ENCODE measurements around the gene EMC8. TPM values are rescaled to one million over a fixed set of nuclear protein-coding genes. Genes with fewer than 3 reads are reported as not detected.

EMC8 gene
- total RNA-seq, 1 donor from 2014 or later = 21.9 TPM

GRCh38 chr16:85798283-85798776, 1.0 kb downstream of the EMC8 start:
- DNase-seq = no peak
- Histone ChIP-seq H3K4me1 (peaks cover 35% of the 10 kb centered on the region), H3K36me3 (peaks cover 53% of the 10 kb centered on the region), H3K27ac (peak overlapping the region; percentile 96), H3K27me3 (ENCODE audit: low read depth) (no peaks in the 10 kb centered on the region), H3K4me3 (peak overlapping the region; percentile 98), H3K9me3 (no peaks in the 10 kb centered on the region)
- intact Hi-C loops (cut with DNase I) = no loop called here
- TF ChIP-seq CTCF (IDR thresholded peaks at IDR 0.05) = no peak
- ATAC-seq = no peak

GRCh38 chr16:85796599-85796998, 2.7 kb downstream of the EMC8 start:
- TF ChIP-seq CTCF (IDR thresholded peaks at IDR 0.05) = no peak
- H3K4me3 ChIP-seq = no peak overlapping the region
- ATAC-seq = no peak
- no peak for DNase-seq
- no peak overlapping the region for H3K27ac ChIP-seq
- no peaks in the 10 kb centered on the region for H3K27me3 ChIP-seq (ENCODE audit: low read depth)
- H3K9me3 ChIP-seq = no peaks in the 10 kb centered on the region
- peaks cover 31% of the 10 kb centered on the region for H3K4me1 ChIP-seq
- peaks cover 47% of the 10 kb centered on the region for H3K36me3 ChIP-seq
- intact Hi-C loops (cut with DNase I) = no loop called here

DNA sequence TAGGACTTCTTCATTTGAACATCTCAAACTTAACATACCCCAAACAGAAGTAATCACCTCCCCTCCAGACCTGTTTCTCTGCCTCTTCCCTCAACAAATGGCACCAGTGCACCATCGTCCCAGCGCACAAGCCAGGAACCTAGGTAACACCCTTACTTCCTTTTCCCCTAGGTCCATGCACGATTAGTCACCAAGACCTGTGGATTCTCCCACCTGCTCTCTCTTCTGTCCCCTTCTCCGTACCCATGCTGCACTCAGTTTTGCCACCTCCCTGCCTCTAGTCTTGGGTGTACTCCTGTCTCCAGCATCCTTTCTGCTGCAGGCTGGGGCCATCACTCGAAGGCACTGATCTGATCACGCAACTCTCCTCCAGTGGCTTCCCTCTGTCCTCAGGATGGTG, 3.2 kb downstream of the EMC8 start:
- intact Hi-C loops (cut with DNase I) = no loop called here
- peaks cover 43% of the 10 kb centered on the region for H3K36me3 ChIP-seq
- ATAC-seq (no peak), DNase-seq (no peak)
- H3K9me3 ChIP-seq = no peaks in the 10 kb centered on the region
- H3K4me3 ChIP-seq = no peak overlapping the region
- H3K4me1 ChIP-seq = peaks cover 27% of the 10 kb centered on the region
- H3K27me3 ChIP-seq (ENCODE audit: low read depth) = no peaks in the 10 kb centered on the region
- no peak overlapping the region for H3K27ac ChIP-seq
- TF ChIP-seq CTCF (IDR thresholded peaks at IDR 0.05) = no peak

- Histone ChIP-seq H3K27me3 (ENCODE audit: low read depth) (no peaks in the 10 kb centered on the region), H3K4me3 (no peak overlapping the region), H3K9me3 (no peaks in the 10 kb centered on the region), H3K27ac (no peak overlapping the region), H3K36me3 (peaks cover 43% of the 10 kb centered on the region), H3K4me1 (peaks cover 16% of the 10 kb centered on the region)
- no peak for ATAC-seq
- TF ChIP-seq CTCF (IDR thresholded peaks at IDR 0.05) = no peak
- DNase-seq = no peak
- intact Hi-C loops (cut with DNase I) = no loop called here
Measured at GRCh38 chr16:85794696-85795095, 4.6 kb downstream of the EMC8 start.

DNA sequence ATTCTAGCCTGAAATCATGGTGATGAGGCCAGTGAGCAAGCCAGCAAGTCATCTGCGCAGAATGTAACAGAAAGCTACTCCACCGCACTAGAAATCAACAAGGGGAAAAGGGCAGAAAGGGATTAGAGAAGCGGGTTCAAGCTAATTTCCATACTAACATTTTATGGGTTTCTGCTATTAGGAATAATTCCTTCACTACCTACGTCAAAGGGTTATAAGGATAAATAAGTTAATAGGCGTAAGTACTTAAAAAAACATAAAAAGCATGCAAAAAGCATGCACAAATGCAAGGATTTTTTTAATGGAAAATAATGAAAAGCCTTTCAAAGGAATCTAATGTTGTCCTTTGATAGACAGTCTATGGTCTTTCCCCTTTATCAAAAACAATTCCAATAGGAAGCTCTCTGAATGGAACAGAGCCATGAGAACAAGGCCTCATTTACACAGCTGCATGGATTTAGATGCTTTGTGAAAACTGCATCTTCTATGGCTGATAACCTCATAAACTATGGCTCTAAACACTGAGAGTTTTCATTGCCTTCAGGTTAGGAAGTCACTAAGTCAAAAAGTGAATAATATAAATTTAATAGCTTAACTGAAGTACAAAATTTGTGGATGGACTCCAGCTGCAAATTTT, 5.6 kb downstream of the EMC8 start:
- ATAC-seq (no peak), DNase-seq (no peak)
- no peaks in the 10 kb centered on the region for H3K9me3 ChIP-seq
- no peak for TF ChIP-seq CTCF (IDR thresholded peaks at IDR 0.05)
- intact Hi-C loops (cut with DNase I) = no loop called here
- peaks cover 13% of the 10 kb centered on the region for H3K4me1 ChIP-seq
- peaks cover 48% of the 10 kb centered on the region for H3K36me3 ChIP-seq
- no peak overlapping the region for H3K27ac ChIP-seq
- H3K27me3 ChIP-seq (ENCODE audit: low read depth) = no peaks in the 10 kb centered on the region
- H3K4me3 ChIP-seq = no peak overlapping the region

Data from lower lobe of right lung (tissue), 2 donors.